Activated T-helper 1 cell treated with anti-CD3 and anti-CD28 coated beads, Interleukin-12 subunit alpha, Interleukin-12 subunit beta, Interleukin-2, Interleukin-4 antibody, amounts not matched to agents 30 ng/mL and 10 ng/mL and 1 ng/mL, durations not matched to agents 14 hours and 24 hours and 36 hours (primary cell): ENCODE measurements around the gene SIAH3. TPM values are rescaled to one million over a fixed set of nuclear protein-coding genes. Genes with fewer than 3 reads are reported as not detected.

Experiments
- DNase-seq: peaks from one replicate; pipeline ENCODE4 v3.0.0; 2021; ENCODE audit warnings: low spot score
- H3K27ac Mint-ChIP-seq: one replicate; pipeline ENCODE4 v1.8.0; 2021; ENCODE audit warnings: mild to moderate bottlenecking, mixed read lengths
- H3K27me3 Mint-ChIP-seq: one replicate; pipeline ENCODE4 v1.8.0; 2022; ENCODE audit warnings: mild to moderate bottlenecking, moderate library complexity, mixed read lengths; ENCODE audit not compliant: insufficient read depth
- H3K36me3 Mint-ChIP-seq: one replicate; pipeline ENCODE4 v1.8.0; 2021; ENCODE audit warnings: low read depth, mixed read lengths
- H3K4me1 Mint-ChIP-seq: one replicate; pipeline ENCODE4 v1.8.0; 2021; ENCODE audit warnings: low read depth, mixed read lengths
- H3K4me3 Mint-ChIP-seq: one replicate; pipeline ENCODE4 v1.8.0; 2021; ENCODE audit warnings: mild to moderate bottlenecking, moderate library complexity, mixed read lengths
- H3K9me3 Mint-ChIP-seq: one replicate; pipeline ENCODE4 v1.8.0; 2021; ENCODE audit warnings: mixed read lengths
- intact Hi-C: fragments of 100-400 bp; cut with micrococcal nuclease; formaldehyde crosslinking; loops from one replicate; pipeline ENCODE4 v1.15.1; 2024
- total RNA-seq: library from RNA; stranded (reverse); gene quantifications from 2 replicates; pipeline ENCODE4 v1.2.3, GENCODE V29; 2022

Gene SIAH3
- total RNA-seq, 1 donor from 2014 or later, result 0.03 TPM

- no peak for DNase-seq
- no peak overlapping the region for H3K27ac Mint-ChIP-seq
- no peaks in the 10 kb centered on the region for H3K36me3 Mint-ChIP-seq
- no peaks in the 10 kb centered on the region for H3K4me1 Mint-ChIP-seq
- intact Hi-C loops, result no loop called here
- no peaks in the 10 kb centered on the region for H3K9me3 Mint-ChIP-seq
- peaks cover 1% of the 10 kb centered on the region for H3K27me3 Mint-ChIP-seq
- H3K4me3 Mint-ChIP-seq, result no peak overlapping the region
These were observed 69.1 kb downstream of the SIAH3 start for GRCh38 chr13:45782327-45783045.

GRCh38 chr13:45781553-45782326 is 69.8 kb downstream of the SIAH3 start:
- intact Hi-C loops, result no loop called here
- Mint-ChIP-seq H3K4me3 (no peak overlapping the region), H3K4me1 (no peaks in the 10 kb centered on the region), H3K9me3 (no peaks in the 10 kb centered on the region), H3K36me3 (no peaks in the 10 kb centered on the region), H3K27me3 (no peaks in the 10 kb centered on the region), H3K27ac (no peak overlapping the region)
- no peak for DNase-seq

- H3K27ac Mint-ChIP-seq, result no peak overlapping the region
- H3K36me3 Mint-ChIP-seq, result no peaks in the 10 kb centered on the region
- no peaks in the 10 kb centered on the region for H3K4me1 Mint-ChIP-seq
- peaks cover 5% of the 10 kb centered on the region for H3K27me3 Mint-ChIP-seq
- no peaks in the 10 kb centered on the region for H3K9me3 Mint-ChIP-seq
- intact Hi-C loops, result no loop called here
- no peak overlapping the region for H3K4me3 Mint-ChIP-seq
- no peak for DNase-seq
These were observed 71.7 kb downstream of the SIAH3 start for GRCh38 chr13:45779901-45780300.

- H3K27me3 Mint-ChIP-seq, result peaks cover 5% of the 10 kb centered on the region
- H3K9me3 Mint-ChIP-seq, result no peaks in the 10 kb centered on the region
- no peak overlapping the region for H3K27ac Mint-ChIP-seq
- intact Hi-C loops, result no loop called here
- no peaks in the 10 kb centered on the region for H3K36me3 Mint-ChIP-seq
- no peaks in the 10 kb centered on the region for H3K4me1 Mint-ChIP-seq
- no peak overlapping the region for H3K4me3 Mint-ChIP-seq
- DNase-seq, result no peak
These were observed 72.7 kb downstream of the SIAH3 start for GRCh38 chr13:45778882-45779281.

GRCh38 chr13:45776748-45777147 is 74.8 kb downstream of the SIAH3 start:
- Mint-ChIP-seq H3K4me1 (no peaks in the 10 kb centered on the region), H3K27ac (no peak overlapping the region)

GRCh38 chr13:45775401-45775963 is 76.1 kb downstream of the SIAH3 start:
- H3K4me1 Mint-ChIP-seq, result no peaks in the 10 kb centered on the region
- no peaks in the 10 kb centered on the region for H3K9me3 Mint-ChIP-seq
- intact Hi-C loops, result no loop called here
- peaks cover 13% of the 10 kb centered on the region for H3K27me3 Mint-ChIP-seq
- no peaks in the 10 kb centered on the region for H3K36me3 Mint-ChIP-seq
- H3K27ac Mint-ChIP-seq, result no peak overlapping the region
- H3K4me3 Mint-ChIP-seq, result no peak overlapping the region
- no peak for DNase-seq

More at GRCh38 chr13:45776748-45777147, 74.8 kb downstream of the SIAH3 start:
- Mint-ChIP-seq H3K36me3 (no peaks in the 10 kb centered on the region), H3K27me3 (peaks cover 8% of the 10 kb centered on the region), H3K9me3 (no peaks in the 10 kb centered on the region), H3K4me3 (no peak overlapping the region)
- intact Hi-C loops, result no loop called here
- no peak for DNase-seq

- Mint-ChIP-seq H3K36me3 (no peaks in the 10 kb centered on the region), H3K27me3 (peaks cover 13% of the 10 kb centered on the region), H3K9me3 (no peaks in the 10 kb centered on the region), H3K27ac (no peak overlapping the region), H3K4me3 (no peak overlapping the region), H3K4me1 (no peaks in the 10 kb centered on the region)
- no peak for DNase-seq
- intact Hi-C loops, result no loop called here
These were observed 77.6 kb downstream of the SIAH3 start for GRCh38 chr13:45773944-45774343.

- no peaks in the 10 kb centered on the region for H3K9me3 Mint-ChIP-seq
- peaks cover 13% of the 10 kb centered on the region for H3K27me3 Mint-ChIP-seq
- H3K36me3 Mint-ChIP-seq, result no peaks in the 10 kb centered on the region
- DNase-seq, result no peak
- no peaks in the 10 kb centered on the region for H3K4me1 Mint-ChIP-seq
- intact Hi-C loops, result no loop called here
- H3K27ac Mint-ChIP-seq, result no peak overlapping the region
- H3K4me3 Mint-ChIP-seq, result no peak overlapping the region
These were observed 78.3 kb downstream of the SIAH3 start for GRCh38 chr13:45773236-45773635.

- no peak overlapping the region for H3K27ac Mint-ChIP-seq
- peaks cover 11% of the 10 kb centered on the region for H3K27me3 Mint-ChIP-seq
- no peaks in the 10 kb centered on the region for H3K9me3 Mint-ChIP-seq
- no peaks in the 10 kb centered on the region for H3K4me1 Mint-ChIP-seq
- no peak for DNase-seq
- H3K4me3 Mint-ChIP-seq, result no peak overlapping the region
- intact Hi-C loops, result no loop called here
- no peaks in the 10 kb centered on the region for H3K36me3 Mint-ChIP-seq
These were observed 80.7 kb downstream of the SIAH3 start for GRCh38 chr13:45770886-45771285.

- no peaks in the 10 kb centered on the region for H3K36me3 Mint-ChIP-seq
- no peaks in the 10 kb centered on the region for H3K4me1 Mint-ChIP-seq
- intact Hi-C loops, result no loop called here
- H3K4me3 Mint-ChIP-seq, result no peak overlapping the region
- no peaks in the 10 kb centered on the region for H3K9me3 Mint-ChIP-seq
- peaks cover 9% of the 10 kb centered on the region for H3K27me3 Mint-ChIP-seq
- DNase-seq, result no peak
- H3K27ac Mint-ChIP-seq, result no peak overlapping the region
These were observed 82.7 kb downstream of the SIAH3 start for GRCh38 chr13:45768656-45769479.

GRCh38 chr13:45765464-45765863 is 86.1 kb downstream of the SIAH3 start:
- Mint-ChIP-seq H3K4me1 (no peaks in the 10 kb centered on the region), H3K27me3 (peaks cover 2% of the 10 kb centered on the region), H3K27ac (no peak overlapping the region), H3K4me3 (no peak overlapping the region), H3K9me3 (no peaks in the 10 kb centered on the region), H3K36me3 (no peaks in the 10 kb centered on the region)
- DNase-seq, result no peak
- intact Hi-C loops, result no loop called here

GRCh38 chr13:45763419-45763818 is 88.1 kb downstream of the SIAH3 start:
- Mint-ChIP-seq H3K4me3 (no peak overlapping the region), H3K27me3 (peaks cover 2% of the 10 kb centered on the region), H3K4me1 (no peaks in the 10 kb centered on the region), H3K9me3 (peaks cover 5% of the 10 kb centered on the region), H3K27ac (no peak overlapping the region), H3K36me3 (no peaks in the 10 kb centered on the region)
- intact Hi-C loops, result no loop called here
- no peak for DNase-seq
